SK-MEL-5 (cell line): ENCODE results near the gene COL5A1. TPM values are rescaled to one million over a fixed set of nuclear protein-coding genes. Genes with fewer than 3 reads are reported as not detected.
A peak's percentile ranks its signal among the peaks of the same experiment; 100 is the strongest.

ENCODE experiments used
- DNase-seq: peaks from one replicate; pipeline ENCODE4 v3.0.0-alpha.2; 2016; ENCODE audit warnings: low read depth, low spot score
- in situ Hi-C: cut with HindIII; loops from 2 replicates; pipeline ENCODE4 v1.10.0; 2016; ENCODE audit warnings: low sequenced_read_pairs, high pct_unique_total_duplicates, low pct_unique_long_range_greater_than_20kb
- total RNA-seq: library from RNA; depleted of rRNA; stranded (reverse); fragments of >200 nt; shearing (Covaris generic); gene quantifications from 2 replicates; pipeline ENCODE4 v1.2.3, GENCODE V29; 2014

COL5A1 gene
- total RNA-seq, 1 experiment from 2014 or later, result not detected

- no peak for DNase-seq
- in situ Hi-C loops, result no loop called here
Observed at GRCh38 chr9:134605351-134605965, 36.1 kb upstream of the COL5A1 start.

- in situ Hi-C loops, result no loop called here
- DNase-seq, result no peak
Observed at GRCh38 chr9:134605966-134606357, 35.6 kb upstream of the COL5A1 start.

GRCh38 chr9:134606951-134607731 is 34.5 kb upstream of the COL5A1 start:
- peak; percentile 58 for DNase-seq
- in situ Hi-C loops, result no loop called here

GRCh38 chr9:134607971-134608370 is 33.6 kb upstream of the COL5A1 start:
- in situ Hi-C loops, result no loop called here
- DNase-seq, result no peak

GRCh38 chr9:134611046-134611445 is 30.6 kb upstream of the COL5A1 start:
- in situ Hi-C loops, result no loop called here
- DNase-seq, result no peak

- in situ Hi-C loops, result no loop called here
- DNase-seq, result no peak
Observed at GRCh38 chr9:134612309-134612708, 29.3 kb upstream of the COL5A1 start.

GRCh38 chr9:134612715-134613114 is 28.9 kb upstream of the COL5A1 start:
- no peak for DNase-seq
- in situ Hi-C loops, result no loop called here

- in situ Hi-C loops, result no loop called here
Observed at GRCh38 chr9:134614256-134614655, 27.3 kb upstream of the COL5A1 start.

GRCh38 chr9:134616341-134616740 is 25.3 kb upstream of the COL5A1 start:
- in situ Hi-C loops, result no loop called here
- no peak for DNase-seq

More at GRCh38 chr9:134614256-134614655, 27.3 kb upstream of the COL5A1 start:
- DNase-seq, result no peak

GRCh38 chr9:134617246-134617645 is 24.4 kb upstream of the COL5A1 start:
- DNase-seq, result no peak
- in situ Hi-C loops, result no loop called here

GRCh38 chr9:134617836-134618162 is 23.8 kb upstream of the COL5A1 start:
- in situ Hi-C loops, result no loop called here

GRCh38 chr9:134618163-134618832 is 23.3 kb upstream of the COL5A1 start:
- no peak for DNase-seq
- in situ Hi-C loops, result no loop called here

More at GRCh38 chr9:134617836-134618162, 23.8 kb upstream of the COL5A1 start:
- no peak for DNase-seq

- DNase-seq, result no peak
- in situ Hi-C loops, result no loop called here
Observed at GRCh38 chr9:134618833-134619447, 22.7 kb upstream of the COL5A1 start.

GRCh38 chr9:134619448-134619982 is 22.1 kb upstream of the COL5A1 start:
- no peak for DNase-seq
- in situ Hi-C loops, result no loop called here

- in situ Hi-C loops, result no loop called here
Observed at GRCh38 chr9:134619983-134620661, 21.5 kb upstream of the COL5A1 start.

GRCh38 chr9:134620751-134621557 is 20.6 kb upstream of the COL5A1 start:
- DNase-seq, result no peak

More at GRCh38 chr9:134619983-134620661, 21.5 kb upstream of the COL5A1 start:
- no peak for DNase-seq

More at GRCh38 chr9:134620751-134621557, 20.6 kb upstream of the COL5A1 start:
- in situ Hi-C loops, result no loop called here
